ENCODE data around the gene PROM1.

Gene PROM1

GRCh38 chr4:15920723-15921591, 162.9 kb downstream of the PROM1 start:
- Histone ChIP-seq H3K4me3 (ENCODE audit: low read depth in 1 of 2, low read length in 2 of 2) (no peak overlapping the region), H3K4me1 (ENCODE audit: insufficient read depth, low read length) (no peaks in the 10 kb centered on the region), H3K27me3 (ENCODE audit: insufficient read depth, low read length, poor library complexity) (peaks cover 10% of the 10 kb centered on the region), H4K20me1 (ENCODE audit: insufficient read depth, low read length) (no peaks in the 10 kb centered on the region), H3K9ac (ENCODE audit: low read depth, low read length) (no peak overlapping the region), H3K4me2 (ENCODE audit: insufficient read depth, low read length) (no peak overlapping the region), H3K36me3 (ENCODE audit: insufficient read depth, low read length) (no peaks in the 10 kb centered on the region), H3K9me3 (ENCODE audit: insufficient read depth, low read length, severe bottlenecking) (no peaks in the 10 kb centered on the region), H3K27ac (ENCODE audit: low read length) (no peak overlapping the region), H3K79me2 (ENCODE audit: insufficient read depth, low read length) (no peaks in the 10 kb centered on the region), H2AFZ (ENCODE audit: low read depth, low read length) (no peak overlapping the region)
- DNase-seq (no peak), ATAC-seq (ENCODE audit: insufficient read depth, low read depth) (no peak)
- no peak for TF ChIP-seq CTCF (IDR thresholded peaks at IDR 0.05; ENCODE audit: borderline replicate concordance, extremely low read depth, low read length, poor library complexity, severe bottlenecking)
- TF ChIP-seq EZH2 (IDR thresholded peaks at IDR 0.05; ENCODE audit: borderline replicate concordance, low read depth, low read length, severe bottlenecking) = no peak

GRCh38 chr4:15918484-15919129, 165.2 kb downstream of the PROM1 start:
- H3K36me3 ChIP-seq (ENCODE audit: insufficient read depth, low read length) = no peaks in the 10 kb centered on the region
- no peak overlapping the region for H3K27ac ChIP-seq (ENCODE audit: low read length)
- H3K9ac ChIP-seq (ENCODE audit: low read depth, low read length) = no peak overlapping the region
- peaks cover 5% of the 10 kb centered on the region for H3K27me3 ChIP-seq (ENCODE audit: insufficient read depth, low read length, poor library complexity)
- TF ChIP-seq CTCF (IDR thresholded peaks at IDR 0.05; ENCODE audit: borderline replicate concordance, extremely low read depth, low read length, poor library complexity, severe bottlenecking) = no peak
- TF ChIP-seq EZH2 (IDR thresholded peaks at IDR 0.05; ENCODE audit: borderline replicate concordance, low read depth, low read length, severe bottlenecking) = no peak
- no peak overlapping the region for H2AFZ ChIP-seq (ENCODE audit: low read depth, low read length)
- H3K9me3 ChIP-seq (ENCODE audit: insufficient read depth, low read length, severe bottlenecking) = no peaks in the 10 kb centered on the region
- H3K4me3 ChIP-seq (ENCODE audit: low read depth in 1 of 2, low read length in 2 of 2) = no peak overlapping the region
- no peaks in the 10 kb centered on the region for H3K4me1 ChIP-seq (ENCODE audit: insufficient read depth, low read length)
- no peaks in the 10 kb centered on the region for H3K79me2 ChIP-seq (ENCODE audit: insufficient read depth, low read length)
- DNase-seq (no peak), ATAC-seq (ENCODE audit: insufficient read depth, low read depth) (no peak)
- H4K20me1 ChIP-seq (ENCODE audit: insufficient read depth, low read length) = no peaks in the 10 kb centered on the region
- H3K4me2 ChIP-seq (ENCODE audit: insufficient read depth, low read length) = no peak overlapping the region

Data from DND-41 (cell line).